Panc1 (cell line): Measurements from ENCODE around the gene WBP2NL. TPM values are rescaled to one million over a fixed set of nuclear protein-coding genes. Genes with fewer than 3 reads are reported as not detected.

Experiments used
- ATAC-seq: fragments of 200-7000 bp; cut with Tn5 transposase; 2 replicates; pipeline ENCODE4 v1.9.1; 2020; ENCODE audit warnings: mild to moderate bottlenecking, moderate library complexity
- BruUV-seq: library from RNA; stranded (reverse); fragments of 400-500 nt; replicated peaks from 2 replicates; lab custom pipeline; 2021; lab: Mats Ljungman, UMichigan
- CTCF ChIA-PET: fragments of 300-600 bp; sonication (Branson Sonifier 250); formaldehyde crosslinking; loops from one replicate; lab custom pipeline; 2022; ENCODE audit warnings: antibody characterized with exemption; lab: Charles Lee
- POLR2A ChIA-PET: fragments of 300-600 bp; sonication (Branson Sonifier 250); formaldehyde crosslinking; loops from one replicate; lab custom pipeline; 2022; ENCODE audit warnings: antibody characterized with exemption; lab: Charles Lee
- DNase-seq: peaks from one replicate; pipeline ENCODE4 v3.0.0-alpha.2; 2010; ENCODE audit warnings: low read depth, low spot score
- H3K27ac ChIP-seq: 2 replicates; pipeline ENCODE4 v1.5.1; 2011; ENCODE audit warnings: mild to moderate bottlenecking, low read length, inconsistent platforms
- H3K27me3 ChIP-seq: fragments of 200-500 bp; sonication (Bioruptor generic); 2 replicates; pipeline ENCODE4 v1.6.0; 2014; ENCODE audit warnings: low read length, inconsistent platforms; ENCODE audit not compliant: control insufficient read depth, insufficient read depth
- H3K36me3 ChIP-seq: fragments of 200-500 bp; sonication (Bioruptor generic); 2 replicates; pipeline ENCODE4 v1.5.1; 2014; ENCODE audit warnings: inconsistent platforms, mild to moderate bottlenecking, low read length, moderate library complexity; ENCODE audit not compliant: control insufficient read depth, insufficient read depth
- H3K4me1 ChIP-seq: 2 replicates; pipeline ENCODE4 v1.5.1; 2011; ENCODE audit warnings: inconsistent platforms, mild to moderate bottlenecking, low read length, moderate library complexity; ENCODE audit not compliant: control insufficient read depth, insufficient read depth
- H3K4me3 ChIP-seq, 2 experiments: 2 replicates each; pipeline ENCODE4 v1.5.1; 2011 to 2012; ENCODE audit warnings: low read depth in 2 of 2, low read length in 2 of 2, mild to moderate bottlenecking in 2 of 2, inconsistent platforms in 1 of 2, moderate library complexity in 1 of 2
- H3K9me3 ChIP-seq: fragments of 200-500 bp; sonication (Bioruptor generic); 2 replicates; pipeline ENCODE4 v1.5.1; 2014; ENCODE audit warnings: low read depth, mild to moderate bottlenecking, inconsistent platforms, low read length, moderate library complexity; ENCODE audit not compliant: control insufficient read depth, insufficient read depth
- POLR2AphosphoS5 ChIP-seq: IDR thresholded peaks from 2 replicates; pipeline ENCODE4 v1.6.1; 2012; ENCODE audit warnings: mild to moderate bottlenecking, low read depth, low read length, moderate library complexity
- SIN3A ChIP-seq: IDR thresholded peaks from 2 replicates; pipeline ENCODE4 v1.6.1; 2012; ENCODE audit warnings: low read depth, mild to moderate bottlenecking, low read length, moderate library complexity, borderline replicate concordance; ENCODE audit not compliant: insufficient read depth
- TCF7L2 ChIP-seq: IDR thresholded peaks from 2 replicates; pipeline ENCODE4 v1.6.1; 2011; ENCODE audit warnings: mild to moderate bottlenecking, low read depth, low read length, inconsistent platforms
- in situ Hi-C: cut with HindIII; loops from 2 replicates; pipeline ENCODE4 v1.10.0; 2016; ENCODE audit warnings: low sequenced_read_pairs, low pct_unique_long_range_greater_than_20kb
- intact Hi-C: fragments of 100-400 bp; cut with micrococcal nuclease; formaldehyde crosslinking; loops from one replicate; pipeline ENCODE4 v1.10.0; 2022; ENCODE audit not compliant: unreplicated experiment
- total RNA-seq: library from RNA; stranded (reverse); gene quantifications from one replicate; pipeline ENCODE4 v1.2.1, GENCODE V29; 2021; ENCODE audit not compliant: unreplicated experiment
- TF ChIP-seq, protein P1 (sequence below): fragments of 450-650 bp; IDR thresholded peaks from 2 replicates; pipeline ENCODE4 v1.5.1; 2017; ENCODE audit warnings: mild to moderate bottlenecking
- TF ChIP-seq, protein P2 (sequence below), 2 experiments: IDR thresholded peaks; 2 replicates each; pipeline ENCODE4 v1.6.1; 2011 to 2012; ENCODE audit warnings: low read depth in 2 of 2, control low read depth in 1 of 2, low read length in 1 of 2, mild to moderate bottlenecking in 1 of 2, moderate library complexity in 1 of 2; ENCODE audit not compliant: insufficient read depth in 1 of 2

The WBP2NL gene
- total RNA-seq, 1 experiment from 2014 or later, result 0.44 TPM

DNA sequence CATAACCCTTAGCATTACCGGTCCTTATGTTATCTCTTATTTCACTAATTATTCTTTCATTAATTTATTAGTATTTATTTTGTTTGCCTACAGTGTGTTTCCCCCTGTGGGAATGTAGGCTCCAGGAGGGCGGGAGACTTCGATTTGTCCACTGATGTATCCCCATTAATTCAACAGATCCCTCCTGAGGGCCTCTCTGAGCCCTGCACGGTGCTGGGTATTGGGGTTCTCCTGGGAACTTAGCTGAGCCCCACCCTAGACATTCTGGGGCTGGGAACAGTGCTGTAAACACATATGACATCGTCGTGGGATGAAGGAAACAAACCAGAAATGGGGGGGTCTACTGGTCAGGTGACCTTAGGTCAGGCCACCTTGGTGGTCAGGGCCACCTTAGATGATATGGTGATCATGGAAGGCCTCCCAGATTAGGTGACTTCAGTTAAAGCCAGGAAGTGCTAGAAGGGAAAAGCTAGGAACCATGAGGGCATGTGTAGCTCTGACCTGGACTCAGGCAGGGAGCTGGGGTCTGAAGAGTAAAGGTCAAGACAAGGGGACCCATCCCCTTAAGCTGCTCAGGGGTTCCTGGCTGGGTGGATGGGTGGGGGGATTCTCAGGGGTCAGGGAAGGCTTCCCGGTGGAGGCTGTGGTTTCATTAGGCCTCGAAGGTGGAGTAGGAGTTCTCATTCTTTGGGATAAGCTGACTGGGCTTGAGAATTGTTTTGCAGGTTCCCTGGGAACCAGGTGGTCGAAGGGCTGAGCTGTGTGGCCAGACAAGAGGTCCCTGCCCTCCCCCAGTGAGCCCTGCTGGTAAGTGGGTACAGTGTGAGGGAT, 76.5 kb downstream of the WBP2NL start:
- Histone ChIP-seq H3K27me3 (no peaks in the 10 kb centered on the region), H3K36me3 (no peaks in the 10 kb centered on the region; the same call in 1 of the 2 replicates), H3K4me3 (no peak overlapping the region), H3K4me1 (peaks cover 5% of the 10 kb centered on the region), H3K27ac (no peak overlapping the region), H3K9me3 (no peaks in the 10 kb centered on the region)
- in situ Hi-C loops, result no loop called here
- ATAC-seq (no peak), DNase-seq (no peak)
- TF ChIP-seq, protein P1, sequence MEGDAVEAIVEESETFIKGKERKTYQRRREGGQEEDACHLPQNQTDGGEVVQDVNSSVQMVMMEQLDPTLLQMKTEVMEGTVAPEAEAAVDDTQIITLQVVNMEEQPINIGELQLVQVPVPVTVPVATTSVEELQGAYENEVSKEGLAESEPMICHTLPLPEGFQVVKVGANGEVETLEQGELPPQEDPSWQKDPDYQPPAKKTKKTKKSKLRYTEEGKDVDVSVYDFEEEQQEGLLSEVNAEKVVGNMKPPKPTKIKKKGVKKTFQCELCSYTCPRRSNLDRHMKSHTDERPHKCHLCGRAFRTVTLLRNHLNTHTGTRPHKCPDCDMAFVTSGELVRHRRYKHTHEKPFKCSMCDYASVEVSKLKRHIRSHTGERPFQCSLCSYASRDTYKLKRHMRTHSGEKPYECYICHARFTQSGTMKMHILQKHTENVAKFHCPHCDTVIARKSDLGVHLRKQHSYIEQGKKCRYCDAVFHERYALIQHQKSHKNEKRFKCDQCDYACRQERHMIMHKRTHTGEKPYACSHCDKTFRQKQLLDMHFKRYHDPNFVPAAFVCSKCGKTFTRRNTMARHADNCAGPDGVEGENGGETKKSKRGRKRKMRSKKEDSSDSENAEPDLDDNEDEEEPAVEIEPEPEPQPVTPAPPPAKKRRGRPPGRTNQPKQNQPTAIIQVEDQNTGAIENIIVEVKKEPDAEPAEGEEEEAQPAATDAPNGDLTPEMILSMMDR, result no peak
- TF ChIP-seq SIN3A, result no peak
- TF ChIP-seq POLR2AphosphoS5, result no peak
- no peak for TF ChIP-seq TCF7L2
- TF ChIP-seq, protein P2, sequence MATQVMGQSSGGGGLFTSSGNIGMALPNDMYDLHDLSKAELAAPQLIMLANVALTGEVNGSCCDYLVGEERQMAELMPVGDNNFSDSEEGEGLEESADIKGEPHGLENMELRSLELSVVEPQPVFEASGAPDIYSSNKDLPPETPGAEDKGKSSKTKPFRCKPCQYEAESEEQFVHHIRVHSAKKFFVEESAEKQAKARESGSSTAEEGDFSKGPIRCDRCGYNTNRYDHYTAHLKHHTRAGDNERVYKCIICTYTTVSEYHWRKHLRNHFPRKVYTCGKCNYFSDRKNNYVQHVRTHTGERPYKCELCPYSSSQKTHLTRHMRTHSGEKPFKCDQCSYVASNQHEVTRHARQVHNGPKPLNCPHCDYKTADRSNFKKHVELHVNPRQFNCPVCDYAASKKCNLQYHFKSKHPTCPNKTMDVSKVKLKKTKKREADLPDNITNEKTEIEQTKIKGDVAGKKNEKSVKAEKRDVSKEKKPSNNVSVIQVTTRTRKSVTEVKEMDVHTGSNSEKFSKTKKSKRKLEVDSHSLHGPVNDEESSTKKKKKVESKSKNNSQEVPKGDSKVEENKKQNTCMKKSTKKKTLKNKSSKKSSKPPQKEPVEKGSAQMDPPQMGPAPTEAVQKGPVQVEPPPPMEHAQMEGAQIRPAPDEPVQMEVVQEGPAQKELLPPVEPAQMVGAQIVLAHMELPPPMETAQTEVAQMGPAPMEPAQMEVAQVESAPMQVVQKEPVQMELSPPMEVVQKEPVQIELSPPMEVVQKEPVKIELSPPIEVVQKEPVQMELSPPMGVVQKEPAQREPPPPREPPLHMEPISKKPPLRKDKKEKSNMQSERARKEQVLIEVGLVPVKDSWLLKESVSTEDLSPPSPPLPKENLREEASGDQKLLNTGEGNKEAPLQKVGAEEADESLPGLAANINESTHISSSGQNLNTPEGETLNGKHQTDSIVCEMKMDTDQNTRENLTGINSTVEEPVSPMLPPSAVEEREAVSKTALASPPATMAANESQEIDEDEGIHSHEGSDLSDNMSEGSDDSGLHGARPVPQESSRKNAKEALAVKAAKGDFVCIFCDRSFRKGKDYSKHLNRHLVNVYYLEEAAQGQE (IDR thresholded peaks at IDR 0.05; ENCODE audit: insufficient read depth in 1 of 2, low read depth in 2 of 2, low read length in 1 of 2), result no peak
- POLR2A ChIA-PET, result no interaction called here
- no TSS peak for BruUV-seq
- intact Hi-C loops, result loop anchor here (5.0 kb wide), 1 partner anchor 108 kb away; the partner anchor contains the start of gene SEPTIN3
- CTCF ChIA-PET, result interaction anchor here (0.6 kb wide), 1 partner anchor 107 kb away, joined by 3 read pairs; no protein-coding TSS in a partner anchor

DNA sequence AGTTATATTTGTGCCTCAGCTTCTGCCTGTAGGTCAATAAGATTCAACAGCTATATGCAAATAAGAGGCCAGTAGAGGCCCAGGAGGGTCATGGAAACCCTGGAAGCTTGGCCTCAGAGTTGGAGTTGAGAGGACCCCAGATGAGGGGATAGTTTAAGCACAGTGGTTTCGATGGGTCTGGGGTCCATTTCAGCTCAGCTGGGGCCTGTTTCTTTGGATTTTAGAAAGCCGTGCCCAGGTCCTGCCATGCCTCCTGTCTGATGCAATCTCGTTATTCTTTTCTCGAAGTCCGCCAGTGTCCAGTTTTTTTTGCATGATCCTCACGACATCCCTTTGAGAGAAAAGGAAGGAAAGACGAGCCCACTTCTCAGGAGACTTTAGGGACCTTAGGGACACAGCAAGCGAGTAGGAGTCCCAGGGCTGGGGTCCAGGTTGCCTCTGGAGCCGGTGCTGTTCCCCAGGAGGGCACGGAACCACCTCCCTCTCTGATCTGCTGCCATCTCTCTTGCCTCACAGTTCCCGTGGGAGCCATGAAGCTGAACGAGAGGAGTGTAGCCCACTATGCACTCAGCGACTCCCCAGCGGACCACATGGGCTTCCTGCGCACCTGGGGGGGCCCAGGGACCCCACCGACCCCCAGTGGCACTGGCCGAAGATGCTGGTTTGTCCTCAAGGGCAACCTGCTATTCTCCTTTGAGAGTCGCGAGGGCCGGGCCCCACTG, 78.3 kb downstream of the WBP2NL start:
- Histone ChIP-seq H3K27ac (no peak overlapping the region), H3K9me3 (no peaks in the 10 kb centered on the region), H3K27me3 (no peaks in the 10 kb centered on the region), H3K4me3 (no peak overlapping the region), H3K4me1 (peaks cover 10% of the 10 kb centered on the region), H3K36me3 (no peaks in the 10 kb centered on the region; the same call in 1 of the 2 replicates)
- DNase-seq (no peak), ATAC-seq (no peak)
- POLR2A ChIA-PET, result no interaction called here
- intact Hi-C loops, result no loop called here
- no TSS peak for BruUV-seq
- in situ Hi-C loops, result no loop called here
- CTCF ChIA-PET, result no interaction called here
- TF ChIP-seq, protein P2 (IDR thresholded peaks at IDR 0.05; ENCODE audit: insufficient read depth in 1 of 2, low read depth in 2 of 2, low read length in 1 of 2), result no peak
- no peak for TF ChIP-seq POLR2AphosphoS5
- TF ChIP-seq SIN3A, result no peak
- no peak for TF ChIP-seq TCF7L2
- TF ChIP-seq, protein P1, result no peak
